IMR-90 (cell line): ENCODE data around the gene SEMA4D. TPM values are rescaled to one million over a fixed set of nuclear protein-coding genes. Genes with fewer than 3 reads are reported as not detected.

Source experiments
- ATAC-seq: fragments of 200-7000 bp; cut with Tn5 transposase; 2 replicates; pipeline ENCODE4 v1.9.1; 2020; ENCODE audit warnings: low read depth, mild to moderate bottlenecking, moderate library complexity
- BruUV-seq: library from RNA; stranded (reverse); fragments of 400-500 nt; replicated peaks from 2 replicates; lab custom pipeline; 2021; lab: Mats Ljungman, UMichigan
- CTCF ChIA-PET: fragments of 300-600 bp; formaldehyde crosslinking; extraction: SDS; loops from one replicate; lab custom pipeline; 2021; ENCODE audit warnings: antibody characterized with exemption; lab: Yijun Ruan, JAX
- POLR2A ChIA-PET: fragments of 300-600 bp; sonication (Branson Sonifier 250); formaldehyde crosslinking; loops from one replicate; lab custom pipeline; 2022; ENCODE audit warnings: antibody characterized with exemption; ENCODE audit not compliant: unreplicated experiment; lab: Charles Lee
- DNase-seq: peaks from one replicate; pipeline ENCODE4 v3.0.0; 2013
- H2AFZ ChIP-seq: replicated peaks from 2 replicates; pipeline ENCODE3; 2013; ENCODE audit warnings: low read length, mild to moderate bottlenecking; ENCODE audit not compliant: poor library complexity
- H2AK5ac ChIP-seq: 2 replicates; pipeline ENCODE4 v1.6.1; 2013; ENCODE audit warnings: low read depth, low read length, inconsistent platforms
- H2AK9ac ChIP-seq: replicated peaks from 2 replicates; pipeline ENCODE3; 2013; ENCODE audit warnings: mild to moderate bottlenecking, low read depth, low read length, moderate library complexity; ENCODE audit not compliant: poor library complexity
- H2BK120ac ChIP-seq: 2 replicates; pipeline ENCODE4 v1.6.1; 2013; ENCODE audit warnings: low read depth, low read length, inconsistent platforms
- H2BK15ac ChIP-seq: 3 replicates; pipeline ENCODE4 v1.6.1; 2013; ENCODE audit warnings: low read depth, low read length, inconsistent platforms
- H2BK20ac ChIP-seq: 2 replicates; pipeline ENCODE4 v1.6.1; 2013; ENCODE audit warnings: low read depth, mild to moderate bottlenecking, inconsistent platforms, low read length, moderate library complexity
- H2BK5ac ChIP-seq: 2 replicates; pipeline ENCODE4 v1.6.1; 2013; ENCODE audit warnings: mild to moderate bottlenecking, low read depth, low read length, inconsistent platforms; ENCODE audit not compliant: poor library complexity, severe bottlenecking
- H3K14ac ChIP-seq: replicated peaks from 2 replicates; pipeline ENCODE4 v1.6.1; 2013; ENCODE audit warnings: low read depth, low read length, inconsistent platforms
- H3K18ac ChIP-seq: 2 replicates; pipeline ENCODE4 v1.6.1; 2013; ENCODE audit warnings: low read depth, low read length, control low read depth
- H3K23ac ChIP-seq: 2 replicates; pipeline ENCODE4 v1.6.1; 2013; ENCODE audit warnings: low read depth, low read length, inconsistent platforms
- H3K27ac ChIP-seq: 2 replicates; pipeline ENCODE4 v1.5.1; 2013; ENCODE audit warnings: mild to moderate bottlenecking, control low read depth, low read length; ENCODE audit not compliant: insufficient read depth
- H3K27me3 ChIP-seq: 2 replicates; pipeline ENCODE4 v1.6.1; 2013; ENCODE audit warnings: low read length; ENCODE audit not compliant: control insufficient read depth, insufficient read depth
- H3K36me3 ChIP-seq: 2 replicates; pipeline ENCODE4 v1.6.1; 2013; ENCODE audit warnings: low read length, mixed read lengths; ENCODE audit not compliant: control insufficient read depth, insufficient read depth
- H3K4ac ChIP-seq: 2 replicates; pipeline ENCODE4 v1.6.1; 2013; ENCODE audit warnings: low read depth, low read length, inconsistent platforms
- H3K4me1 ChIP-seq: 2 replicates; pipeline ENCODE4 v1.6.1; 2013; ENCODE audit warnings: low read length, mixed read lengths; ENCODE audit not compliant: control insufficient read depth, insufficient read depth
- H3K4me2 ChIP-seq: 2 replicates; pipeline ENCODE4 v1.6.1; 2013; ENCODE audit warnings: low read depth, mild to moderate bottlenecking, control low read depth, low read length, moderate library complexity
- H3K4me3 ChIP-seq: 2 replicates; pipeline ENCODE4 v1.5.1; 2013; ENCODE audit warnings: low read depth, mild to moderate bottlenecking, control low read depth, low read length, moderate library complexity; ENCODE audit not compliant: insufficient read depth
- H3K56ac ChIP-seq: 2 replicates; pipeline ENCODE4 v1.6.1; 2013; ENCODE audit warnings: low read length, inconsistent platforms; ENCODE audit not compliant: insufficient read depth; ENCODE audit errors: extremely low read depth
- H3K79me1 ChIP-seq, 2 experiments: 2 replicates each; pipeline ENCODE4 v1.6.1; 2013; ENCODE audit warnings: low read length in 2 of 2, inconsistent platforms in 1 of 2, low read depth in 1 of 2
- H3K9ac ChIP-seq: 2 replicates; pipeline ENCODE4 v1.6.1; 2013; ENCODE audit warnings: low read depth, low read length, control low read depth
- H3K9me1 ChIP-seq: 2 replicates; pipeline ENCODE4 v1.6.1; 2013; ENCODE audit warnings: low read length, inconsistent platforms; ENCODE audit not compliant: insufficient read depth
- H3K9me3 ChIP-seq: 2 replicates; pipeline ENCODE4 v1.6.1; 2013; ENCODE audit warnings: low read length; ENCODE audit not compliant: control insufficient read depth, insufficient read depth
- H4K20me1 ChIP-seq: 2 replicates; pipeline ENCODE4 v1.6.1; 2013; ENCODE audit warnings: low read length, inconsistent platforms; ENCODE audit not compliant: insufficient read depth
- H4K5ac ChIP-seq: 2 replicates; pipeline ENCODE4 v1.6.1; 2013; ENCODE audit warnings: mild to moderate bottlenecking, low read depth, low read length, control low read depth
- H4K8ac ChIP-seq, 2 experiments: 2 replicates each; pipeline ENCODE4 v1.6.1; 2013; ENCODE audit warnings: low read depth in 2 of 2, low read length in 2 of 2, control low read depth in 1 of 2, inconsistent platforms in 1 of 2
- H4K91ac ChIP-seq: 2 replicates; pipeline ENCODE4 v1.6.1; 2013; ENCODE audit warnings: low read depth, low read length, inconsistent platforms; ENCODE audit not compliant: insufficient read depth
- BHLHE40 ChIP-seq: fragments of 150-350 bp; IDR thresholded peaks from 2 replicates; pipeline ENCODE4 v1.6.1; 2016; ENCODE audit warnings: mild to moderate bottlenecking, low read depth, low read length
- CEBPB ChIP-seq: IDR thresholded peaks from 2 replicates; pipeline ENCODE4 v1.6.1; 2012; ENCODE audit warnings: low read depth, low read length, improper control_type of control experiment
- CHD1 ChIP-seq: IDR thresholded peaks from 2 replicates; pipeline ENCODE4 v1.6.1; 2012; ENCODE audit warnings: low read depth, low read length, improper control_type of control experiment
- FOS ChIP-seq: fragments of 150-350 bp; IDR thresholded peaks from 2 replicates; pipeline ENCODE4 v1.6.1; 2016; ENCODE audit warnings: low read depth, low read length
- MAFK ChIP-seq: IDR thresholded peaks from 2 replicates; pipeline ENCODE4 v1.6.1; 2012; ENCODE audit warnings: low read depth, low read length, improper control_type of control experiment
- MAZ ChIP-seq: IDR thresholded peaks from 2 replicates; pipeline ENCODE4 v1.6.1; 2012; ENCODE audit warnings: low read depth, mild to moderate bottlenecking, low read length, improper control_type of control experiment, moderate library complexity, borderline replicate concordance
- MXI1 ChIP-seq: IDR thresholded peaks from 2 replicates; pipeline ENCODE4 v1.6.1; 2012; ENCODE audit warnings: low read depth, mild to moderate bottlenecking, low read length, moderate library complexity, borderline replicate concordance
- NFE2L2 ChIP-seq: fragments of 150-350 bp; IDR thresholded peaks from 2 replicates; pipeline ENCODE4 v1.6.1; 2016; ENCODE audit warnings: low read depth, mild to moderate bottlenecking, low read length
- POLR2A ChIP-seq: IDR thresholded peaks from 2 replicates; pipeline ENCODE4 v1.6.1; 2012; ENCODE audit warnings: mild to moderate bottlenecking, low read depth, low read length
- RAD21 ChIP-seq: IDR thresholded peaks from 2 replicates; pipeline ENCODE4 v1.6.1; 2012; ENCODE audit warnings: low read length, improper control_type of control experiment
- RCOR1 ChIP-seq: IDR thresholded peaks from 2 replicates; pipeline ENCODE4 v1.6.1; 2012; ENCODE audit warnings: mild to moderate bottlenecking, low read length, improper control_type of control experiment; ENCODE audit not compliant: insufficient replicate concordance
- RFX5 ChIP-seq: IDR thresholded peaks from 2 replicates; pipeline ENCODE4 v1.8.0; 2012; ENCODE audit warnings: low read depth, mild to moderate bottlenecking, low read length, moderate library complexity
- SMC3 ChIP-seq: fragments of 150-350 bp; IDR thresholded peaks from 2 replicates; pipeline ENCODE4 v1.6.1; 2016; ENCODE audit warnings: low read depth, mild to moderate bottlenecking, antibody characterized with exemption, low read length, moderate library complexity
- WGBS, 2 experiments: methylation state at CpG; one replicate each; pipeline versions ENCODE4 v1.1.5 to v1.1.7; 2013; ENCODE audit warnings: missing lambda C conversion rate in 2 of 2; ENCODE audit not compliant: insufficient read length in 1 of 2; ENCODE audit errors: extremely low coverage in 2 of 2; 5-methylcytosine and 5-hydroxymethylcytosine counted together
- dilution Hi-C: fragments of 300-500 bp; cut with HindIII; formaldehyde crosslinking; loops from one replicate; pipeline ENCODE4 v1.14.3; 2018; ENCODE audit warnings: low sequenced_read_pairs; ENCODE audit not compliant: unreplicated experiment
- in situ Hi-C: fragments of 300-500 bp; cut with MboI; formaldehyde crosslinking; loops from 3 replicates; pipeline ENCODE4 v1.14.3; 2019; ENCODE audit warnings: low sequenced_read_pairs, inconsistent platforms, mixed read lengths
- intact Hi-C: fragments of 100-400 bp; cut with micrococcal nuclease; formaldehyde crosslinking; loops from 2 replicates; pipeline ENCODE4 v1.10.0; 2022
- polyA plus RNA-seq, 3 experiments: library from polyadenylated mRNA; depleted of rRNA; stranded (reverse); fragments of >200 nt; gene quantifications; 2 replicates each; pipeline ENCODE4 v1.2.3, GENCODE V29; 2012; ENCODE audit warnings: low replicate concordance in 1 of 3
- total RNA-seq: library from RNA; depleted of rRNA; stranded (reverse); fragments of >200 nt; gene quantifications from 2 replicates; pipeline ENCODE4 v1.2.3, GENCODE V29; 2012
- TF ChIP-seq, protein P1 (sequence below): conservative IDR thresholded peaks from 2 replicates; pipeline ENCODE4 v1.5.1; 2012; ENCODE audit warnings: mild to moderate bottlenecking, low read depth, low read length, improper control_type of control experiment
- TF ChIP-seq, protein P2 (sequence below): fragments of 150-350 bp; IDR thresholded peaks from 2 replicates; pipeline ENCODE4 v1.6.1; 2017; ENCODE audit warnings: mild to moderate bottlenecking, antibody characterized with exemption, low read length, low read depth
- TF ChIP-seq, protein P3 (sequence below): fragments of 150-350 bp; IDR thresholded peaks from 2 replicates; pipeline ENCODE4 v1.6.1; 2016; ENCODE audit warnings: low read depth, mild to moderate bottlenecking, low read length, moderate library complexity, borderline replicate concordance

The SEMA4D gene
- total and polyA plus RNA-seq, 2 of the 4 experiments (the other 2 are of a cell fraction), result 0.90 to 1.5 TPM

DNA sequence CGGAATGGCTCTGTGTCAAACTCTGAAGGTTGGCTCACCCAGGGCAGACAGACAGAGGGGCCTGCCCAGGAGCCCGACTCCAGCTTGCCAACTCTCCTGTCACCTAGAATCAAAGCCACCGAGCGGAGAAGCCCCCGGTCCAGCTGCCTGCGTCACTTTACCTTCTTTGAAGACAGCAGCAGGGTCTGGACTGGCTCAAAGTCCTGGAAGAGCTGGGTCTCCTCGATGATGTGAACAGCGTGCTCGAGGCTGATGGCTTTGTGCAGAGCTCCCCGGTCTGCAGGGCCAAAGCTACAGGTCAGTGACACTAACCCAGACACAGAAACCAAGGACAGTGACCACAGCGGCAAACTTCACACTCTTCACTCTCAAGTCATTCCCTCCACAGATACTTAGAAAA lies 111.7 kb downstream of the SEMA4D start:
- H4K8ac ChIP-seq, result no peak overlapping the region
- no peak overlapping the region for H2AFZ ChIP-seq
- no peak overlapping the region for H2AK9ac ChIP-seq
- no peak overlapping the region for H3K27ac ChIP-seq
- H2BK5ac ChIP-seq, result no peak overlapping the region
- peaks cover 20% of the 10 kb centered on the region for H3K4me1 ChIP-seq
- ATAC-seq (no peak), DNase-seq (no peak)
- no peak overlapping the region for H3K23ac ChIP-seq
- no peak overlapping the region for H3K4me3 ChIP-seq
- no peaks in the 10 kb centered on the region for H3K79me1 ChIP-seq
- in situ Hi-C loops, result no loop called here
- H4K5ac ChIP-seq, result no peak overlapping the region
- peaks cover 39% of the 10 kb centered on the region for H3K36me3 ChIP-seq
- peaks cover 3% of the 10 kb centered on the region; the same call in 1 of the 2 replicates for H3K9me1 ChIP-seq
- no peak overlapping the region for H3K9ac ChIP-seq
- H3K56ac ChIP-seq, result no peak overlapping the region
- TF ChIP-seq RCOR1 (no peak), CHD1 (no peak), CEBPB (no peak), FOS (no peak), MXI1 (no peak), SMC3 (no peak), MAFK (no peak), POLR2A (no peak), NFE2L2 (no peak), BHLHE40 (no peak), RAD21 (no peak), MAZ (no peak), RFX5 (no peak)
- TF ChIP-seq, protein P1, sequence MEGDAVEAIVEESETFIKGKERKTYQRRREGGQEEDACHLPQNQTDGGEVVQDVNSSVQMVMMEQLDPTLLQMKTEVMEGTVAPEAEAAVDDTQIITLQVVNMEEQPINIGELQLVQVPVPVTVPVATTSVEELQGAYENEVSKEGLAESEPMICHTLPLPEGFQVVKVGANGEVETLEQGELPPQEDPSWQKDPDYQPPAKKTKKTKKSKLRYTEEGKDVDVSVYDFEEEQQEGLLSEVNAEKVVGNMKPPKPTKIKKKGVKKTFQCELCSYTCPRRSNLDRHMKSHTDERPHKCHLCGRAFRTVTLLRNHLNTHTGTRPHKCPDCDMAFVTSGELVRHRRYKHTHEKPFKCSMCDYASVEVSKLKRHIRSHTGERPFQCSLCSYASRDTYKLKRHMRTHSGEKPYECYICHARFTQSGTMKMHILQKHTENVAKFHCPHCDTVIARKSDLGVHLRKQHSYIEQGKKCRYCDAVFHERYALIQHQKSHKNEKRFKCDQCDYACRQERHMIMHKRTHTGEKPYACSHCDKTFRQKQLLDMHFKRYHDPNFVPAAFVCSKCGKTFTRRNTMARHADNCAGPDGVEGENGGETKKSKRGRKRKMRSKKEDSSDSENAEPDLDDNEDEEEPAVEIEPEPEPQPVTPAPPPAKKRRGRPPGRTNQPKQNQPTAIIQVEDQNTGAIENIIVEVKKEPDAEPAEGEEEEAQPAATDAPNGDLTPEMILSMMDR, result no peak
- TF ChIP-seq, protein P2, sequence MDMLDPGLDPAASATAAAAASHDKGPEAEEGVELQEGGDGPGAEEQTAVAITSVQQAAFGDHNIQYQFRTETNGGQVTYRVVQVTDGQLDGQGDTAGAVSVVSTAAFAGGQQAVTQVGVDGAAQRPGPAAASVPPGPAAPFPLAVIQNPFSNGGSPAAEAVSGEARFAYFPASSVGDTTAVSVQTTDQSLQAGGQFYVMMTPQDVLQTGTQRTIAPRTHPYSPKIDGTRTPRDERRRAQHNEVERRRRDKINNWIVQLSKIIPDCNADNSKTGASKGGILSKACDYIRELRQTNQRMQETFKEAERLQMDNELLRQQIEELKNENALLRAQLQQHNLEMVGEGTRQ, result no peak
- TF ChIP-seq, protein P3, sequence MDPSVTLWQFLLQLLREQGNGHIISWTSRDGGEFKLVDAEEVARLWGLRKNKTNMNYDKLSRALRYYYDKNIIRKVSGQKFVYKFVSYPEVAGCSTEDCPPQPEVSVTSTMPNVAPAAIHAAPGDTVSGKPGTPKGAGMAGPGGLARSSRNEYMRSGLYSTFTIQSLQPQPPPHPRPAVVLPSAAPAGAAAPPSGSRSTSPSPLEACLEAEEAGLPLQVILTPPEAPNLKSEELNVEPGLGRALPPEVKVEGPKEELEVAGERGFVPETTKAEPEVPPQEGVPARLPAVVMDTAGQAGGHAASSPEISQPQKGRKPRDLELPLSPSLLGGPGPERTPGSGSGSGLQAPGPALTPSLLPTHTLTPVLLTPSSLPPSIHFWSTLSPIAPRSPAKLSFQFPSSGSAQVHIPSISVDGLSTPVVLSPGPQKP, result no peak
- no peak overlapping the region for H3K4ac ChIP-seq
- H3K4me2 ChIP-seq, result no peak overlapping the region
- H2BK20ac ChIP-seq, result no peak overlapping the region
- no peaks in the 10 kb centered on the region for H4K20me1 ChIP-seq
- no peak overlapping the region for H2BK120ac ChIP-seq
- H3K14ac ChIP-seq, result no peak overlapping the region
- H3K9me3 ChIP-seq, result no peaks in the 10 kb centered on the region
- no peak overlapping the region for H3K18ac ChIP-seq
- intact Hi-C loops, result no loop called here
- BruUV-seq, result no TSS peak
- POLR2A ChIA-PET, result no interaction called here
- no peak overlapping the region for H2AK5ac ChIP-seq
- 88% methylated on average over 7 of the region's 11 CpGs; no CpG with 5 or more reads in 1 of the 2 experiments for WGBS, 2 experiments
- H3K27me3 ChIP-seq, result no peaks in the 10 kb centered on the region
- no peak overlapping the region for H2BK15ac ChIP-seq
- no peak overlapping the region for H4K91ac ChIP-seq
- CTCF ChIA-PET, result interaction anchor here (1.6 kb wide), 1 partner anchor 163 kb away, joined by 3 read pairs; no protein-coding TSS in a partner anchor
- dilution Hi-C loops, result no loop called here
